K562 (cell line): Measurements from ENCODE around the gene FAM50A. TPM values are rescaled to one million over a fixed set of nuclear protein-coding genes. Genes with fewer than 3 reads are reported as not detected.

ENCODE experiments used
- ARID4B ChIP-seq: sonication (generic); formaldehyde crosslinking; IDR thresholded peaks from 2 replicates; pipeline ENCODE4 v1.8.0; 2022; ENCODE audit warnings: mild to moderate bottlenecking, missing genetic modification reagents
- HNRNPUL1 ChIP-seq: fragments of 200-400 bp; formaldehyde crosslinking; IDR thresholded peaks from 2 replicates; pipeline ENCODE4 v1.6.1; 2017; ENCODE audit warnings: low read length
- HOXB6 ChIP-seq: fragments of 250-450 bp; sonication (Bioruptor Pico); IDR thresholded peaks from 2 replicates; pipeline ENCODE4 v1.5.1; 2022; ENCODE audit warnings: mild to moderate bottlenecking, borderline replicate concordance
- JUNB ChIP-seq: fragments of 450-650 bp; formaldehyde crosslinking; conservative IDR thresholded peaks from 2 replicates; pipeline ENCODE4 v1.4.0; 2020; ENCODE audit warnings: mild to moderate bottlenecking
- KAT8 ChIP-seq: fragments of 450-650 bp; IDR thresholded peaks from 2 replicates; pipeline ENCODE4 v1.6.1; 2016; ENCODE audit warnings: low read depth, mild to moderate bottlenecking
- MGA ChIP-seq: fragments of 450-650 bp; IDR thresholded peaks from 2 replicates; pipeline ENCODE4 v1.6.1; 2016; ENCODE audit warnings: mild to moderate bottlenecking, moderate library complexity
- SMARCA4 ChIP-seq: fragments of 450-650 bp; IDR thresholded peaks from 2 replicates; pipeline ENCODE4 v1.6.1; 2016
- TEAD1 ChIP-seq, 2 experiments: fragments of 450-650 bp in 1 of 2; sonication (generic) in 1 of 2; formaldehyde crosslinking; IDR thresholded peaks; 2 replicates each; pipeline versions ENCODE4 v1.4.0 to v1.8.0; 2020 to 2022; ENCODE audit warnings: mild to moderate bottlenecking in 2 of 2, missing genetic modification reagents in 1 of 2
- polyA plus RNA-seq, 8 experiments: library from polyadenylated mRNA; depleted of rRNA in 4 of 8; stranded (reverse) in 5 of 8; unstranded in 3 of 8; fragments of >200 nt; fragmentation: Nextera tagmentation in 2 of 8; fragmentation: Illumina TruSeq in 1 of 8; extraction: Ambion mirVana in 2 of 8; extraction: Trizol in 1 of 8; gene quantifications; 2 replicates each; pipeline versions ENCODE4 v1.2.1 to v1.2.3, GENCODE V29; 2011 to 2014; ENCODE audit warnings: inconsistent platforms in 1 of 8, missing spikeins in 1 of 8
- total RNA-seq, 7 experiments: library from RNA; depleted of rRNA in 6 of 7; stranded (reverse); fragments of >200 nt in 6 of 7; fragmentation: Illumina TruSeq in 2 of 7; extraction: Trizol in 2 of 7; gene quantifications; 2 replicates each; pipeline versions ENCODE4 v1.2.1 to v1.2.3, GENCODE V29; 2011 to 2021; ENCODE audit warnings: low replicate concordance in 1 of 7
- TF ChIP-seq, protein P1 (sequence below): sonication (generic); formaldehyde crosslinking; IDR thresholded peaks from 2 replicates; pipeline ENCODE4 v1.9.0; 2022; ENCODE audit warnings: mild to moderate bottlenecking, missing genetic modification reagents

The FAM50A gene
- total and polyA plus RNA-seq, 9 of the 15 experiments (the other 6 are each of a cell fraction or from before 2014, with no cell fraction given): 4.4 to 114 (median 67.3) TPM

DNA sequence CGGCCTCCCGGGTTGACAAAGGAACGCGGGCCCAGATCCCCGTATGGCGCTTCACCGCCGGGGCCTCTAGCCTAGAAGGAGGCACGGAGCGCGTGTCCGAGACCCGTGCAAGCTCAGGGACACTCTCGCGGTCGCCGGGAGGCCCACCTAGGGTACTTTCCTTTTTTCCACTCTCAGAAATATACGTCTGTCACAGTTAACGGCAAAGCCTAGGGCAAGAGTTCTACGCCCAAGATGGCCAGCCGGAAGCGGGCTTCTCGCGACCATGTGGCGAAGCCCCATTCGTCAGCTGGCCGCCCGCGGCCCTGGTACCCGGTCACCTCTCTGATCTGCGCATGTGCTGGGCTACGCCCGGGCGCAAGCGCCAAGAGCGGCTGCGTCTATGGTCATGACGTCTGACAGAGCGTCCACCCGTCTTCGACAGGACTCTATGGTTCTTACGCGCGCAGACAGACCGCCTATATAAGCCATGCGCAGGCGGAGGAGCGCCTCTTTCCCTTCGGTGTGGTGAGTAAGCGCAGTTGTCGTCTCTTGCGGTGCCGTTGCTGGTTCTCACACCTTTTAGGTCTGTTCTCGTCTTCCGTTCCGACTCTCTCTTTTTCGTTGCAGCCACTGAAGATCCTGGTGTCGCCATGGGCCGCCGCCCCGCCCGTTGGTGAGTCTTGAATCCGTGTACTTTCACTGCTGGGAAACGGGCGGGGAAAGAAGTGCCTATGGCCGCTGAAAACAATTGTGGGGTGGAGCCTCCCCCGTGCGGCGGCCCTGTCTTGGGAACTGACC, 45.9 kb upstream of the FAM50A start, which contains the start of gene RPL10 (continued):
- no peak for TF ChIP-seq KAT8
- TF ChIP-seq HNRNPUL1: 0 out of 2 replicates have a peak, but pooled peaks have one; percentile 59
- no peak for TF ChIP-seq SMARCA4
- peak; percentile 88 for TF ChIP-seq MGA
- TF ChIP-seq, protein P1, sequence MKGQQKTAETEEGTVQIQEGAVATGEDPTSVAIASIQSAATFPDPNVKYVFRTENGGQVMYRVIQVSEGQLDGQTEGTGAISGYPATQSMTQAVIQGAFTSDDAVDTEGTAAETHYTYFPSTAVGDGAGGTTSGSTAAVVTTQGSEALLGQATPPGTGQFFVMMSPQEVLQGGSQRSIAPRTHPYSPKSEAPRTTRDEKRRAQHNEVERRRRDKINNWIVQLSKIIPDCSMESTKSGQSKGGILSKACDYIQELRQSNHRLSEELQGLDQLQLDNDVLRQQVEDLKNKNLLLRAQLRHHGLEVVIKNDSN (CRISPR knock-in tag): peak; percentile 68; the same call in 1 of the 2 replicates
- TF ChIP-seq HOXB6 (CRISPR knock-in tag): no peak
- no peak for TF ChIP-seq JUNB (CRISPR knock-in tag)
- peak in 1 of 2 experiments; percentile 90; a peak in 2 of 4 replicates for TF ChIP-seq TEAD1 (CRISPR knock-in tag; IDR thresholded peaks at IDR 0.05)
- peak; percentile 82 for TF ChIP-seq ARID4B
